H9 (cell line): Measurements from ENCODE around the gene ERBIN. TPM values are rescaled to one million over a fixed set of nuclear protein-coding genes. Genes with fewer than 3 reads are reported as not detected.

Experiments
- DNase-seq: peaks from one replicate; pipeline ENCODE4 v3.0.0-alpha.2; 2017
- H2AFZ ChIP-seq: one replicate; pipeline ENCODE4 v1.6.1; 2013; ENCODE audit warnings: mild to moderate bottlenecking, low read length, control low read depth, moderate library complexity
- H2AK5ac ChIP-seq: 2 replicates; pipeline ENCODE4 v1.6.1; 2013; ENCODE audit warnings: low read length, control low read depth, mixed read lengths; ENCODE audit not compliant: insufficient read length
- H2BK120ac ChIP-seq: one replicate; pipeline ENCODE4 v1.6.1; 2013; ENCODE audit warnings: low read depth, mild to moderate bottlenecking, low read length, control low read depth, inconsistent platforms; ENCODE audit not compliant: poor library complexity, severe bottlenecking
- H2BK12ac ChIP-seq: 2 replicates; pipeline ENCODE4 v1.6.1; 2013; ENCODE audit warnings: low read length, control low read depth, mixed read lengths, low read depth; ENCODE audit not compliant: insufficient read length
- H2BK15ac ChIP-seq: 2 replicates; pipeline ENCODE4 v1.6.1; 2013; ENCODE audit warnings: low read depth, low read length, control low read depth
- H2BK20ac ChIP-seq: one replicate; pipeline ENCODE4 v1.6.1; 2013; ENCODE audit warnings: low read depth, mild to moderate bottlenecking, low read length, control low read depth, inconsistent platforms; ENCODE audit not compliant: poor library complexity, severe bottlenecking
- H2BK5ac ChIP-seq: 2 replicates; pipeline ENCODE4 v1.6.1; 2013; ENCODE audit warnings: low read length, control low read depth, mixed read lengths; ENCODE audit not compliant: insufficient read length
- H3K14ac ChIP-seq: 2 replicates; pipeline ENCODE4 v1.6.1; 2013; ENCODE audit warnings: low read length, control low read depth; ENCODE audit not compliant: insufficient read depth
- H3K18ac ChIP-seq: 2 replicates; pipeline ENCODE4 v1.6.1; 2013; ENCODE audit warnings: low read depth, mild to moderate bottlenecking, mixed read lengths, low read length, control low read depth; ENCODE audit not compliant: insufficient read length
- H3K23ac ChIP-seq: 2 replicates; pipeline ENCODE4 v1.6.1; 2013; ENCODE audit warnings: low read length, control low read depth, mixed read lengths, low read depth; ENCODE audit not compliant: insufficient read length
- H3K23me2 ChIP-seq: 2 replicates; pipeline ENCODE4 v1.6.1; 2013; ENCODE audit warnings: low read depth, mild to moderate bottlenecking, mixed read lengths, low read length, control low read depth; ENCODE audit not compliant: insufficient read length, poor library complexity, severe bottlenecking
- H3K27ac ChIP-seq: 2 replicates; pipeline ENCODE4 v1.5.1; 2013; ENCODE audit warnings: low read length, control low read depth, mixed read lengths, low read depth; ENCODE audit not compliant: insufficient read length
- H3K27me3 ChIP-seq: 2 replicates; pipeline ENCODE4 v1.6.1; 2013; ENCODE audit warnings: low read length, control low read depth, inconsistent platforms; ENCODE audit not compliant: insufficient read depth
- H3K4ac ChIP-seq: 2 replicates; pipeline ENCODE4 v1.6.1; 2013; ENCODE audit warnings: low read depth, mild to moderate bottlenecking, control low read depth, inconsistent platforms, low read length, moderate library complexity
- H3K4me1 ChIP-seq: 2 replicates; pipeline ENCODE4 v1.6.1; 2013; ENCODE audit warnings: low read length, control low read depth, inconsistent platforms; ENCODE audit not compliant: insufficient read depth
- H3K4me2 ChIP-seq: 2 replicates; pipeline ENCODE4 v1.6.1; 2013; ENCODE audit warnings: low read length, control low read depth, mixed read lengths; ENCODE audit not compliant: insufficient read length, insufficient read depth
- H3K56ac ChIP-seq: 2 replicates; pipeline ENCODE4 v1.6.1; 2013; ENCODE audit warnings: low read depth, mild to moderate bottlenecking, mixed read lengths, low read length, control low read depth; ENCODE audit not compliant: insufficient read length
- H3K79me1 ChIP-seq: 2 replicates; pipeline ENCODE4 v1.6.1; 2013; ENCODE audit warnings: low read depth, mild to moderate bottlenecking, moderate library complexity, low read length, control low read depth, inconsistent platforms; ENCODE audit not compliant: insufficient read depth, poor library complexity, severe bottlenecking
- H3K79me2 ChIP-seq: 2 replicates; pipeline ENCODE4 v1.6.1; 2013; ENCODE audit warnings: low read length, control low read depth, inconsistent platforms; ENCODE audit not compliant: insufficient read depth
- H3K9ac ChIP-seq: 2 replicates; pipeline ENCODE4 v1.6.1; 2013; ENCODE audit warnings: low read length, control low read depth, mixed read lengths; ENCODE audit not compliant: insufficient read length; ENCODE audit errors: extremely low read depth
- H3K9me3 ChIP-seq: one replicate; pipeline ENCODE4 v1.6.1; 2013; ENCODE audit warnings: low read depth, low read length, inconsistent platforms; ENCODE audit not compliant: control insufficient read depth
- H3T11ph ChIP-seq: one replicate; pipeline ENCODE4 v1.6.1; 2013; ENCODE audit warnings: mild to moderate bottlenecking, low read length, control low read depth, inconsistent platforms
- H4K20me1 ChIP-seq: one replicate; pipeline ENCODE4 v1.6.1; 2013; ENCODE audit not compliant: control insufficient read depth, insufficient read length, insufficient read depth
- H4K5ac ChIP-seq: 2 replicates; pipeline ENCODE4 v1.6.1; 2013; ENCODE audit warnings: low read depth, mild to moderate bottlenecking, mixed read lengths, low read length, control low read depth; ENCODE audit not compliant: insufficient read length
- H4K8ac ChIP-seq: replicated peaks from 2 replicates; pipeline ENCODE4 v1.6.1; 2013; ENCODE audit warnings: low read length, control low read depth, mixed read lengths, low read depth; ENCODE audit not compliant: insufficient read length
- H4K91ac ChIP-seq: 2 replicates; pipeline ENCODE4 v1.6.1; 2013; ENCODE audit warnings: low read depth, mild to moderate bottlenecking, moderate library complexity, mixed read lengths, low read length, control low read depth; ENCODE audit not compliant: insufficient read length
- H3K27ac Mint-ChIP-seq, 3 experiments: 2 replicates in 2 of 3; 3 replicates in 1 of 3; pipeline ENCODE4 v1.8.0; 2020 to 2021; ENCODE audit warnings: mixed read lengths in 3 of 3, mild to moderate bottlenecking in 1 of 3, moderate library complexity in 1 of 3
- H3K27me3 Mint-ChIP-seq: 2 replicates; pipeline ENCODE4 v1.8.0; 2021; ENCODE audit warnings: low read depth, mild to moderate bottlenecking, moderate library complexity, mixed read lengths
- H3K36me3 Mint-ChIP-seq, 3 experiments: 2 replicates in 2 of 3; 3 replicates in 1 of 3; pipeline ENCODE4 v1.8.0; 2020 to 2021; ENCODE audit warnings: low read depth in 3 of 3, mixed read lengths in 3 of 3; ENCODE audit not compliant: insufficient read depth in 1 of 3
- H3K4me1 Mint-ChIP-seq, 2 experiments: 2 replicates each; pipeline ENCODE4 v1.8.0; 2020; ENCODE audit warnings: mixed read lengths in 2 of 2
- H3K4me3 Mint-ChIP-seq, 2 experiments: 2 replicates in 1 of 2; 3 replicates in 1 of 2; pipeline ENCODE4 v1.8.0; 2020 to 2021; ENCODE audit warnings: mild to moderate bottlenecking in 2 of 2, mixed read lengths in 2 of 2, moderate library complexity in 1 of 2
- H3K9me3 Mint-ChIP-seq, 2 experiments: 2 replicates in 1 of 2; 3 replicates in 1 of 2; pipeline ENCODE4 v1.8.0; 2020; ENCODE audit warnings: mild to moderate bottlenecking in 2 of 2, mixed read lengths in 2 of 2, moderate library complexity in 1 of 2
- WGBS: extraction: QIAGEN DNeasy Blood & Tissue Kit; methylation state at CpG from one replicate; pipeline ENCODE4 v1.1.7; 2013; ENCODE audit warnings: missing lambda C conversion rate, low lambda C conversion rate, mixed read lengths; ENCODE audit not compliant: insufficient read length; ENCODE audit errors: extremely low coverage; 5-methylcytosine and 5-hydroxymethylcytosine counted together
- total RNA-seq: library from RNA; stranded (reverse); gene quantifications from 2 replicates; pipeline ENCODE4 v1.2.1, GENCODE V29; 2021
- TF ChIP-seq, protein P1 (sequence below): fragments of 200-600 bp; sonication (generic); conservative IDR thresholded peaks from 3 replicates; pipeline ENCODE4 v1.8.0; 2021; ENCODE audit warnings: antibody characterized with exemption, mild to moderate bottlenecking

ERBIN gene
- total RNA-seq, 1 experiment from 2014 or later, result 42.9 TPM

DNA sequence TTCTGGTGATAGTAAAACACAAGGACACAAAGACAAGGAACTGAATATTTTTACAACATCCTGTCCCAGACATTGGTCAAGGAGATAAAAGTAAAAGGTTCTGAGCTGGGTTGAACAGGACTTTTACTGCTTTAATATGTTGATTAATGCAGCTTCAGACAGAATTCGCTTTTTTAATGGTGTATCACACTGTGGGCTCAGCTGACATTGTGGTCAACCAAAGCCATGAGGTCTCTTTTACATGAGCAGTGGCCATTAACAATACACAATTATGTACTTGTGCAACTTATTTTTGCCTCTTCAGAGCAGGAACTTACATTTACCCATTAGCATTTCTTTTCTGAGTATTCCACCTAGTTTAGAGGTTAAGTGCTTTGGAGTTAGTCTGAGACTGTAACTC lies 22.8 kb upstream of the ERBIN start:
- Histone ChIP-seq H3K4ac (no peak overlapping the region), H3K27ac (no peak overlapping the region), H3K27me3 (no peaks in the 10 kb centered on the region), H2BK5ac (no peak overlapping the region), H2BK15ac (no peak overlapping the region), H3K9ac (no peak overlapping the region), H3K79me2 (no peaks in the 10 kb centered on the region), H3K4me2 (no peak overlapping the region), H3K9me3 (no peaks in the 10 kb centered on the region), H3K4me1 (no peaks in the 10 kb centered on the region), H2BK20ac (no peak overlapping the region), H4K8ac (no peak overlapping the region), H3T11ph (no peak overlapping the region), H3K23ac (no peak overlapping the region), H2AFZ (no peak overlapping the region), H3K14ac (no peak overlapping the region), H3K23me2 (no peaks in the 10 kb centered on the region), H3K18ac (no peak overlapping the region), H4K5ac (no peak overlapping the region), H2BK12ac (no peak overlapping the region), H2AK5ac (no peak overlapping the region), H3K79me1 (no peaks in the 10 kb centered on the region), H4K91ac (no peak overlapping the region), H2BK120ac (no peak overlapping the region), H4K20me1 (no peaks in the 10 kb centered on the region), H3K56ac (no peak overlapping the region)
- no peaks in the 10 kb centered on the region for H3K4me1 Mint-ChIP-seq
- no peak overlapping the region for H3K27ac Mint-ChIP-seq
- H3K4me3 Mint-ChIP-seq, result no peak overlapping the region
- TF ChIP-seq, protein P1, sequence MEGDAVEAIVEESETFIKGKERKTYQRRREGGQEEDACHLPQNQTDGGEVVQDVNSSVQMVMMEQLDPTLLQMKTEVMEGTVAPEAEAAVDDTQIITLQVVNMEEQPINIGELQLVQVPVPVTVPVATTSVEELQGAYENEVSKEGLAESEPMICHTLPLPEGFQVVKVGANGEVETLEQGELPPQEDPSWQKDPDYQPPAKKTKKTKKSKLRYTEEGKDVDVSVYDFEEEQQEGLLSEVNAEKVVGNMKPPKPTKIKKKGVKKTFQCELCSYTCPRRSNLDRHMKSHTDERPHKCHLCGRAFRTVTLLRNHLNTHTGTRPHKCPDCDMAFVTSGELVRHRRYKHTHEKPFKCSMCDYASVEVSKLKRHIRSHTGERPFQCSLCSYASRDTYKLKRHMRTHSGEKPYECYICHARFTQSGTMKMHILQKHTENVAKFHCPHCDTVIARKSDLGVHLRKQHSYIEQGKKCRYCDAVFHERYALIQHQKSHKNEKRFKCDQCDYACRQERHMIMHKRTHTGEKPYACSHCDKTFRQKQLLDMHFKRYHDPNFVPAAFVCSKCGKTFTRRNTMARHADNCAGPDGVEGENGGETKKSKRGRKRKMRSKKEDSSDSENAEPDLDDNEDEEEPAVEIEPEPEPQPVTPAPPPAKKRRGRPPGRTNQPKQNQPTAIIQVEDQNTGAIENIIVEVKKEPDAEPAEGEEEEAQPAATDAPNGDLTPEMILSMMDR, result no peak
- H3K36me3 Mint-ChIP-seq, result no peaks in the 10 kb centered on the region
- H3K9me3 Mint-ChIP-seq, result no peaks in the 10 kb centered on the region; a peak in 1 of 5 replicates
- peaks cover 1% of the 10 kb centered on the region; the same call in 1 of the 2 replicates for H3K27me3 Mint-ChIP-seq
- no CpG with 5 or more reads among the region's 1 CpG for WGBS
- no peak for DNase-seq
